K562 (cell line): ENCODE measurements around the gene PPP2R5A. TPM values are rescaled to one million over a fixed set of nuclear protein-coding genes. Genes with fewer than 3 reads are reported as not detected.

ENCODE experiments used
- ATAC-seq: fragments of 200-7000 bp; cut with Tn5 transposase; 3 replicates; pipeline ENCODE4 v1.9.1; 2020; ENCODE audit warnings: moderate library complexity
- BruUV-seq: library from RNA; stranded (reverse); fragments of 400-500 nt; replicated peaks from 2 replicates; lab custom pipeline; 2021; lab: Mats Ljungman, UMichigan
- CTCF ChIA-PET: fragments of 300-600 bp; formaldehyde crosslinking; extraction: SDS; loops from one replicate; lab custom pipeline; 2021; ENCODE audit warnings: low intra/inter-chr PET ratio; lab: Yijun Ruan, JAX
- POLR2A ChIA-PET: fragments of 300-600, 350-650 bp; sonication (Branson Sonifier 250); formaldehyde crosslinking; extraction: SDS; loops from one replicate; lab custom pipeline; 2021; ENCODE audit warnings: antibody characterized with exemption, inconsistent platforms; lab: Yijun Ruan, JAX
- DNase-seq, 4 experiments: peaks; one replicate each; pipeline versions ENCODE4 v3.0.0 to v3.0.0-alpha.2; 2011 to 2018; ENCODE audit warnings: low spot score in 3 of 4, mixed read lengths in 3 of 4; ENCODE audit errors: extremely low read depth in 1 of 4
- FAIRE-seq: peaks from 2 replicates; lab custom pipeline; 2011; peaks lifted over from hg19 to GRCh38; lab: Jason Lieb, UNC
- H2AFZ ChIP-seq: 2 replicates; pipeline ENCODE4 v1.6.0; 2011; ENCODE audit warnings: low read depth, low read length, control low read depth, inconsistent platforms
- H3K27ac ChIP-seq: fragments of 200-600 bp; 3 replicates; pipeline ENCODE4 v1.8.0; 2011; ENCODE audit warnings: low read depth, mild to moderate bottlenecking, control low read depth, inconsistent platforms, low read length, moderate library complexity, mixed read lengths; ENCODE audit errors: extremely low read depth
- H3K27me3 ChIP-seq, 2 experiments: fragments of 300-600 bp in 1 of 2; 2 replicates in 1 of 2; 3 replicates in 1 of 2; pipeline versions ENCODE4 v1.6.0 to v1.8.0; 2011; ENCODE audit warnings: inconsistent platforms in 2 of 2, low read length in 2 of 2, mild to moderate bottlenecking in 1 of 2, mixed read lengths in 1 of 2, moderate library complexity in 1 of 2; ENCODE audit not compliant: control insufficient read depth in 2 of 2, insufficient read depth in 2 of 2
- H3K36me3 ChIP-seq: fragments of 300-600 bp; 3 replicates; pipeline ENCODE4 v1.8.0; 2011; ENCODE audit warnings: mild to moderate bottlenecking, low read length, inconsistent platforms; ENCODE audit not compliant: control insufficient read depth, insufficient read depth
- H3K4me1 ChIP-seq, 2 experiments: fragments of 200-600 bp in 1 of 2; replicated peaks in 1 of 2; 2 replicates in 1 of 2; 3 replicates in 1 of 2; pipeline versions ENCODE4 v1.5.1 to v1.8.0; 2011; ENCODE audit warnings: inconsistent platforms in 2 of 2, low read length in 2 of 2, mild to moderate bottlenecking in 1 of 2, mixed read lengths in 1 of 2, moderate library complexity in 1 of 2; ENCODE audit not compliant: control insufficient read depth in 2 of 2, insufficient read depth in 2 of 2
- H3K4me2 ChIP-seq: 2 replicates; pipeline ENCODE4 v1.6.1; 2011; ENCODE audit warnings: low read length, control low read depth, inconsistent platforms, mixed read lengths; ENCODE audit not compliant: insufficient read depth
- H3K4me3 ChIP-seq: fragments of 200-600 bp; sonication (generic), shearing (Covaris generic); 2 replicates; pipeline ENCODE4 v1.5.1; 2016; ENCODE audit warnings: control low read depth, inconsistent platforms
- H3K79me2 ChIP-seq: fragments of 200-600 bp; 3 replicates; pipeline ENCODE4 v1.8.0; 2011; ENCODE audit warnings: low read length, inconsistent platforms; ENCODE audit not compliant: control insufficient read depth, insufficient read depth
- H3K9ac ChIP-seq, 2 experiments: 2 replicates each; pipeline versions ENCODE4 v1.6.0 to v1.6.1; 2011; ENCODE audit warnings: low read depth in 2 of 2, low read length in 2 of 2, control low read depth in 1 of 2, inconsistent platforms in 1 of 2, mild to moderate bottlenecking in 1 of 2, mixed read lengths in 1 of 2; ENCODE audit not compliant: insufficient read depth in 1 of 2
- H3K9me1 ChIP-seq: one replicate; pipeline ENCODE4 v1.6.0; 2011; ENCODE audit warnings: inconsistent platforms, mild to moderate bottlenecking, low read length, moderate library complexity; ENCODE audit not compliant: control insufficient read depth, insufficient read depth
- H3K9me3 ChIP-seq: replicated peaks from 2 replicates; pipeline ENCODE4 v1.5.1; 2011; ENCODE audit warnings: low read depth, low read length, inconsistent platforms; ENCODE audit not compliant: control insufficient read depth, insufficient read depth
- H4K20me1 ChIP-seq: replicated peaks from 2 replicates; pipeline ENCODE4 v1.6.1; 2011; ENCODE audit warnings: low read length, inconsistent platforms, mixed read lengths; ENCODE audit not compliant: control insufficient read depth, insufficient read depth
- C11orf30 ChIP-seq: fragments of 450-650 bp; IDR thresholded peaks from 2 replicates; pipeline ENCODE4 v1.6.1; 2016; ENCODE audit warnings: low read depth, mild to moderate bottlenecking
- ETV1 ChIP-seq: fragments of 450-650 bp; conservative IDR thresholded peaks from 2 replicates; pipeline ENCODE4 v1.6.1; 2016; ENCODE audit warnings: missing genetic modification characterization, control low read depth, low read depth, missing compliant biosample characterization
- FOXA1 ChIP-seq: fragments of 450-650 bp; IDR thresholded peaks from 2 replicates; pipeline ENCODE4 v1.6.1; 2016; ENCODE audit warnings: mild to moderate bottlenecking, borderline replicate concordance
- FUS ChIP-seq: fragments of 200-400 bp; formaldehyde crosslinking; optimal IDR thresholded peaks from 2 replicates; pipeline ENCODE3; 2017; ENCODE audit warnings: low read depth, low read length
- KLF16 ChIP-seq: IDR thresholded peaks from 2 replicates; pipeline ENCODE4 v1.6.1; 2016; ENCODE audit warnings: antibody characterized with exemption
- MAFF ChIP-seq: IDR thresholded peaks from 2 replicates; pipeline ENCODE4 v1.6.1; 2012; ENCODE audit warnings: low read length, improper control_type of control experiment
- MAFG ChIP-seq: fragments of 450-650 bp; conservative IDR thresholded peaks from 2 replicates; pipeline ENCODE4 v1.6.1; 2016; ENCODE audit warnings: missing genetic modification characterization, missing compliant biosample characterization
- MAFK ChIP-seq: IDR thresholded peaks from 2 replicates; pipeline ENCODE4 v1.6.1; 2011; ENCODE audit warnings: low read length, improper control_type of control experiment
- ZNF316 ChIP-seq: fragments of 450-650 bp; IDR thresholded peaks from 2 replicates; pipeline ENCODE4 v1.6.1; 2016
- WGBS: fragments of 100-300 bp; shearing (Covaris generic); methylation state at CpG from one replicate; pipeline ENCODE4 v1.1.6; 2016; ENCODE audit warnings: low coverage, mixed read lengths; ENCODE audit not compliant: insufficient coverage; ENCODE audit errors: missing lambda C conversion rate; 5-methylcytosine and 5-hydroxymethylcytosine counted together
- in situ Hi-C: fragments of 300-500 bp; cut with MboI; formaldehyde crosslinking; loops from 4 replicates; pipeline ENCODE4 v1.15.0; 2018; ENCODE audit warnings: inconsistent platforms, mixed read lengths
- intact Hi-C: fragments of 100-400 bp; cut with micrococcal nuclease; formaldehyde crosslinking; loops from 2 replicates; pipeline ENCODE4 v1.14.2; 2022
- polyA plus RNA-seq, 8 experiments: library from polyadenylated mRNA; depleted of rRNA in 4 of 8; stranded (reverse) in 5 of 8; unstranded in 3 of 8; fragments of >200 nt; fragmentation: Nextera tagmentation in 2 of 8; fragmentation: Illumina TruSeq in 1 of 8; extraction: Ambion mirVana in 2 of 8; extraction: Trizol in 1 of 8; gene quantifications; 2 replicates each; pipeline versions ENCODE4 v1.2.1 to v1.2.3, GENCODE V29; 2011 to 2014; ENCODE audit warnings: inconsistent platforms in 1 of 8, missing spikeins in 1 of 8
- total RNA-seq, 7 experiments: library from RNA; depleted of rRNA in 6 of 7; stranded (reverse); fragments of >200 nt in 6 of 7; fragmentation: Illumina TruSeq in 2 of 7; extraction: Trizol in 2 of 7; gene quantifications; 2 replicates each; pipeline versions ENCODE4 v1.2.1 to v1.2.3, GENCODE V29; 2011 to 2021; ENCODE audit warnings: low replicate concordance in 1 of 7

The PPP2R5A gene
- total and polyA plus RNA-seq, 9 of the 15 experiments (the other 6 are each of a cell fraction or from before 2014, with no cell fraction given), result 26.9 to 106 (median 64.3) TPM

DNA sequence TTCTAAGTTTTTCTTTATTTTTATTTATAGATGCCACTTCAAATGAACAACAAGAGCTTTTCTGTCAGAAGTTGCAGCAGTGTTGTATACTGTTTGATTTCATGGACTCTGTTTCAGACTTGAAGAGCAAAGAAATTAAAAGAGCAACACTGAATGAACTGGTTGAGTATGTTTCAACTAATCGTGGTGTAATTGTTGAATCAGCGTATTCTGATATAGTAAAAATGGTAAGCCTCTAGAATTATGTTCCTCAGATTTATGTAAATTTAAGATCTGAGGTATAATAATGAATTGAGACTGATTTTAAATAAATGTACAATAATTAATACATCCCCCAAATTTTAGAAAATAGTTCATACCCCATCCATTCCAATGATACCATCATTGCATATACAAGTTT, 43.9 kb downstream of the PPP2R5A start:
- in situ Hi-C loops (no loop called here), intact Hi-C loops (no loop called here)
- CTCF ChIA-PET, result no interaction called here
- no peak overlapping the region for H3K9ac ChIP-seq
- no peaks in the 10 kb centered on the region for H3K9me3 ChIP-seq
- H3K79me2 ChIP-seq, result peaks cover 48% of the 10 kb centered on the region
- H3K4me2 ChIP-seq, result no peak overlapping the region
- 96% methylated on average over 2 of the region's 2 CpGs for WGBS
- FAIRE-seq, result no peak
- POLR2A ChIA-PET, result interaction anchor here (1.0 kb wide), 1 partner anchor 29 kb away, joined by 3 read pairs; no protein-coding TSS in a partner anchor
- peaks cover 48% of the 10 kb centered on the region; the same call in 2 of the 3 replicates for H3K36me3 ChIP-seq
- H3K27me3 ChIP-seq, result no peaks in the 10 kb centered on the region
- TF ChIP-seq FUS, result no peak
- TF ChIP-seq ETV1 (tag), result no peak
- peak; percentile 94 for TF ChIP-seq ZNF316
- no peak for TF ChIP-seq KLF16
- TF ChIP-seq MAFG, result peak; percentile 80
- no peak for TF ChIP-seq FOXA1
- TF ChIP-seq MAFK, result peak; percentile 75
- peak; percentile 86 for TF ChIP-seq C11orf30
- TF ChIP-seq MAFF, result peak; percentile 83
- H3K9me1 ChIP-seq, result no peaks in the 10 kb centered on the region
- H2AFZ ChIP-seq, result no peak overlapping the region
- BruUV-seq, result no TSS peak
- H3K4me1 ChIP-seq, result no peaks in the 10 kb centered on the region
- no peak for ATAC-seq
- no peak overlapping the region for H3K27ac ChIP-seq
- DNase-seq, result no peak
- H3K4me3 ChIP-seq, result no peak overlapping the region
- H4K20me1 ChIP-seq, result no peaks in the 10 kb centered on the region
